ENCODE data around the gene URM1.
A peak's percentile ranks its signal among the peaks of the same experiment; 100 is the strongest.

The URM1 gene

GRCh38 chr9:128325629-128326028 is 45.5 kb upstream of the URM1 start:
- TF ChIP-seq ZFX (IDR thresholded peaks at IDR 0.05) = no peak
- TF ChIP-seq, protein P1, sequence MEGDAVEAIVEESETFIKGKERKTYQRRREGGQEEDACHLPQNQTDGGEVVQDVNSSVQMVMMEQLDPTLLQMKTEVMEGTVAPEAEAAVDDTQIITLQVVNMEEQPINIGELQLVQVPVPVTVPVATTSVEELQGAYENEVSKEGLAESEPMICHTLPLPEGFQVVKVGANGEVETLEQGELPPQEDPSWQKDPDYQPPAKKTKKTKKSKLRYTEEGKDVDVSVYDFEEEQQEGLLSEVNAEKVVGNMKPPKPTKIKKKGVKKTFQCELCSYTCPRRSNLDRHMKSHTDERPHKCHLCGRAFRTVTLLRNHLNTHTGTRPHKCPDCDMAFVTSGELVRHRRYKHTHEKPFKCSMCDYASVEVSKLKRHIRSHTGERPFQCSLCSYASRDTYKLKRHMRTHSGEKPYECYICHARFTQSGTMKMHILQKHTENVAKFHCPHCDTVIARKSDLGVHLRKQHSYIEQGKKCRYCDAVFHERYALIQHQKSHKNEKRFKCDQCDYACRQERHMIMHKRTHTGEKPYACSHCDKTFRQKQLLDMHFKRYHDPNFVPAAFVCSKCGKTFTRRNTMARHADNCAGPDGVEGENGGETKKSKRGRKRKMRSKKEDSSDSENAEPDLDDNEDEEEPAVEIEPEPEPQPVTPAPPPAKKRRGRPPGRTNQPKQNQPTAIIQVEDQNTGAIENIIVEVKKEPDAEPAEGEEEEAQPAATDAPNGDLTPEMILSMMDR (conservative IDR thresholded peaks at IDR 0.05) = no peak

DNA sequence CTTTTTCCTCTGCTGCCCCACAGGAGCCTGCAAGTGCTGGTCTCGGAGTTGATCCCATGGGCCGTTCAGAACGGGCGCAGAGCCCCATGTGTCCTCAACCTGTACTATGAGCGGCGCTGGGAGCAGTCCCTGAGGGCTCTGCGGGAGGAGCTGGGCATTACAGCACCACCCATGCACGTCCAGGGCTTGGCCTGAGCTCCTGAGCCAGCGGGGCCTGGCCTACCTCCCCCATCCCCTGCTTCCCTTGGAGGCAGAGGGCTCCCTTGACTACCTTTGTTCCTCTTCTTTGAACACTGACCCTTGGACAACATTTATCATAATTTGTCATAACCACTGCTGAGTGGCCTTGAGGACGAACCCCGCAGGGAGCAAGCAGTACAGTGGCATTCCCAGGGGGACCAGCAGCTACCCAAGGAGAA is 37.7 kb upstream of the URM1 start:
- no peak for TF ChIP-seq ZFX (IDR thresholded peaks at IDR 0.05)
- TF ChIP-seq, protein P1 (conservative IDR thresholded peaks at IDR 0.05) = no peak
- H3K27ac ChIP-seq = no peak overlapping the region

More at GRCh38 chr9:128325629-128326028, 45.5 kb upstream of the URM1 start:
- H3K27ac ChIP-seq = no peak overlapping the region

DNA sequence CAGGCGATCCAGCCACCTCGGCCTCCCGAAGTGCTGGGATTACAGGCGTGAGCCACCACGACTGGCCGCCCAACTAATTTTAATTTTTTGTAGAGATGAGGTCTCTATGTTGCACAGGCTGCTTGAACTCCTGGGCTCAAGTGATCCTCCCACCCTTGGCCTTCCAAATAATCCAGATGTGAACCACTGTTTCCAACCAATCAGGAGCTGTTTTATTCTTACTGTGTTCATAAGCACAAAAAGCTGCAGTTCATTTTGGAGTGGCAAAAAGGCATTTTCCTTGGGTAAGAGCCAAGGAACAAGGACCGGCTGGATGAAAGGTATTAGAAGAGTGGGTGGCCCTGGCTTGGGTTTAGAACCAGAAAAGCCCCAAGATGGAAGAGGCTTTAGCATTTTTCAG is 36.0 kb upstream of the URM1 start:
- no peak for TF ChIP-seq ZFX (IDR thresholded peaks at IDR 0.05)
- TF ChIP-seq, protein P1 (conservative IDR thresholded peaks at IDR 0.05) = no peak
- no peak overlapping the region for H3K27ac ChIP-seq

DNA sequence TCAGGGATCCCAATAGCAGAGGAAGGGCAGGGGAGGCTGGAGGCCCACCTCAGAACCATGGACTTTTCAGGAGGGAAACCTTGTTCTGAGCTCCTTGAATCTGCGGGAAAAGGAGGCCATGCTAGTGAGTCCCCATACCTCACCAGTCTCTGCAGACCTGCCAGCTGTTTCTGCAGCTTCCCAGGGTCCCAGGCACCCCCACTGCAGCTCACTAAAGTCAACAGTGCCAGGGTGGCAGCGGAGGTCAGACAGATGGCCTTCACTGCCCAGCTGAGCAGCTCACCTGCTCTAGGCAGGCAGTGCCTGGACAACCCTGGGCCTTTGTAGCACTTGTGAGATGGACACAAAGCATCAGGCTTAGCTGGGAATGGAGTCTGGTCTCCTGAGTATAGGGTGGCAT is 35.3 kb upstream of the URM1 start:
- no peak overlapping the region for H3K27ac ChIP-seq
- TF ChIP-seq, protein P1 (conservative IDR thresholded peaks at IDR 0.05) = no peak
- TF ChIP-seq ZFX (IDR thresholded peaks at IDR 0.05) = no peak

GRCh38 chr9:128337936-128338335 is 33.2 kb upstream of the URM1 start:
- TF ChIP-seq, protein P1 (conservative IDR thresholded peaks at IDR 0.05) = no peak
- no peak for TF ChIP-seq ZFX (IDR thresholded peaks at IDR 0.05)
- no peak overlapping the region for H3K27ac ChIP-seq

GRCh38 chr9:128338852-128339614 is 32.1 kb upstream of the URM1 start:
- H3K27ac ChIP-seq = peak overlapping the region; percentile 73

GRCh38 chr9:128339761-128340690 is 31.1 kb upstream of the URM1 start, which contains the start of gene SLC27A4:
TSS of gene SLC27A4 (plus strand) at chr9:128340527. CDS start at chr9:128343133, 2,606 bp downstream.
- peak within 1 kb of the TSS; percentile 73 for H3K27ac ChIP-seq
- 0 out of 2 replicates have a peak, but pooled peaks have one; percentile 70 for TF ChIP-seq ZFX (IDR thresholded peaks at IDR 0.05)
- TF ChIP-seq, protein P1 (conservative IDR thresholded peaks at IDR 0.05) = no peak

Data from C4-2B (cell line).